ENCODE data around the gene ITPKB. TPM values are rescaled to one million over a fixed set of nuclear protein-coding genes. Genes with fewer than 3 reads are reported as not detected.
"Not testable (repeated sequence)": the region's sequence is repeated elsewhere in the genome, so short reads cannot be mapped to it uniquely, and the experiment has no call there.

ITPKB gene
- polyA plus RNA-seq, 3 donors: 21.5 to 24.2 (median 21.7) TPM

DNA sequence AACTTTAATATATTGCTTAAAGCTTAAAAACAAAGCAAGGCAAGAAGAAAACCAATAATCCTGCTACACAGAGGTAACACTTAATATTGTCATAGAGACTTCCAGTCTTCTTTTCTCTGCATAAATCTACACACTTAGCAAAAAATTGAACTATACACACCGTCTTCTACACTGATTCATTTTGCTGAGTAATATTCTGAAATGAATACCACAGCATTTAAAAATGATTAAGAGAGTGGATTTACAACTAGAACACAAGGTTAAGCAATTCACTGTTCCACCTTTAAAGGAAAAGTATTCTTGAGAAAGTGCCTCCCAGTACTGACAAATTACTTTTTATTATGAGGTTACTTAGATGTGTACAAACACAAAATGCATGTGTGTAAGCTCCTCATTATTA lies 22.2 kb upstream of the ITPKB start:
- DNase-seq (ENCODE audit: low read depth in 3 of 3, low spot score in 2 of 3): no peak

DNA sequence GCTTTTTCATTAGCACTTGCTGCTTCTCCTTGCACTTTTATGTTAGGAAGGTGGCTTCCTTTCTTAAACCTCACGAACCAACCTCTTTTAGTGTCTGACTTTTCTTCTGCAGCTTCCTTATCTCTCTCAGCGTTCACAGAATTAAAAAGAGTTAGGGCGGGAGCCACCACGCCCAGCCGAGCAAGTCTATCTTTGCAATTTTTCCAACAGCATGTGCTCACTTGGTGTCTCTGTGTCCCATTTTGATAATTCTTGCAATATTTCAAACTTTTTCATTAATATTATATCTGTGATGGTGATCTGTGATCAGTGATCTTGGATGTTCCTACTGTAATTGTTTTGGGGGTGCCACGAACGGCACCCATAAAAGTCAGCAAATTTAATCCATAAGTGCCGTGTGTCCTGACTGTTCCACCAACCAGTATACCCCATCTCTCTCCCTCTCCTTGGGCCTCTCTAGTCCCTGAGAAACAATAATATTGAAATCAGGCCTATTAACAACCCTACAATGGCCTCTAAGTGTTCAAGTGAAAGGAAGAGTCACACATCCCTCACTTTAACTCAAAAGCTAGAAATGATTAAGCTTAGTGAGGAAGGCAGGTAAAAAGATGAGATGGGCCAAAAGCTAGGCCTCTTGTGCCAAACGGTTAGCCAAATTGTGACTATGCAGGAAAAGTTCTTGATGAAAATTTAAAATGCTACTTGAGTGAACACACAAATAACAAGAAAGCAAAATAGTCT lies 15.9 kb upstream of the ITPKB start:
- no peak for DNase-seq (ENCODE audit: low read depth in 3 of 3, low spot score in 2 of 3)

GRCh38 chr1:226754097-226754496 lies 15.0 kb upstream of the ITPKB start:
- no peak for DNase-seq (ENCODE audit: low read depth in 3 of 3, low spot score in 2 of 3)

DNA sequence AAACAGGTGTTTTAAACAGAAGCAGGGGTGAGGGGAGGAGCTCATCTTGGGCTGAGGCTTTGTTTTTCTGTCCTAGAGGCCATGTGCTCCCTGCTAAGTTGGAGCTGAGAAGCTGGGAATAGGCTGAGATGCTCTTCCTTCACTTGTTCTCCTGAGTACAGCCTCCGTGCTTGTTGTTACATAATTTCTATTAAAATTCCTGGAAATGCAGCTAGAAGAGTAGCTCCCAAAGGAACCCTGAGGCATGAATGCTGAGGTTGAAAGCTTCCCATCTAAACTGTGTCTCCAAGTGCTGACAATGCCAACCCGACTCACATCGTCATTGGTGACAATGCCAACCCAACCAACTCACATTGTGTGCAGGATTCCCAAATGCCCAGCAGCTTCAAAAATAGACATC lies 12.6 kb upstream of the ITPKB start:
- no peak for DNase-seq (ENCODE audit: low read depth in 3 of 3, low spot score in 2 of 3)

GRCh38 chr1:226751214-226751613 lies 12.1 kb upstream of the ITPKB start:
- no peak for DNase-seq (ENCODE audit: low read depth in 3 of 3, low spot score in 2 of 3)

DNA sequence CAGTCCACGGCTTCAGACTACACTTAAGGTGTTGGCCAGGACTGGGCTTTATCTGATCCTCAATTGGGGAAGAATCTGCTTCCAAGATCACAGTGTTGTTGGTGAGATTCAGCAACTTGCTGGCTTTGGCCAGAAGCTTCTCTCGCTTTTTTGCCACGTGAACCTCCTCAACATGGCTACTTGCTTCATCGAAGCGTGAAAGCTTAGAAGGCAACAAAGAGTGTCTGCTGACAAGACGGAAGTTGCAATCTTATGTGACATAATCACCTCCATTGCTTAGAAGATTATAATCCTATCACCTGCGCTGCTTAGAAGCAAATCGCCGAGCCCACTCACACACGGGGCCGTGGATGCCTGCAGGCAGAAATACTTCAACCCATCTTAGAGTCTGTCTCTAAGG lies 10.4 kb upstream of the ITPKB start:
- DNase-seq (ENCODE audit: low read depth in 3 of 3, low spot score in 2 of 3): no peak

- no peak for DNase-seq (ENCODE audit: low read depth in 3 of 3, low spot score in 2 of 3)
These were observed 9.2 kb upstream of the ITPKB start for GRCh38 chr1:226748306-226748705.

GRCh38 chr1:226747519-226748263 lies 8.6 kb upstream of the ITPKB start:
- not testable (repeated sequence) for DNase-seq (ENCODE audit: low read depth in 3 of 3, low spot score in 2 of 3)

DNA sequence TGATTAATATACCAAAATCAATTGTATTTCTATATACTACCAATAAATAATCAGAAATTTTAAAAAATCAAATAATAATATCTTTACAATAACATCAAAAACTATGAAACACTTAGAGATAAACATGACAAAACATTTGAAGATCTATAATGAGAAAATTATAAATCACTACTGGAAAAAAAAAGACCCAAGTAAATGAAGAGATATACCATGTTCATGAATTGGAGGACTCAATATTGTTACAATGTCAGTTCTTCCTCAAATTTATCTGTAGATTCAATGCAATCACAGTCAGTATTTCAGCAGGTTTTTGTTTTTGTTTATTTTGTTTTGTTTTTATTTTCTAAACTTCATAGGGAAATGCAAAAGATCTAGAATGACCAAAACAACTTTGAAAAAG lies 4.2 kb upstream of the ITPKB start:
- no peak for DNase-seq (ENCODE audit: low read depth in 3 of 3, low spot score in 2 of 3)

- no peak for DNase-seq (ENCODE audit: low read depth in 3 of 3, low spot score in 2 of 3)
These were observed 1.9 kb upstream of the ITPKB start for GRCh38 chr1:226741009-226741408.

DNA sequence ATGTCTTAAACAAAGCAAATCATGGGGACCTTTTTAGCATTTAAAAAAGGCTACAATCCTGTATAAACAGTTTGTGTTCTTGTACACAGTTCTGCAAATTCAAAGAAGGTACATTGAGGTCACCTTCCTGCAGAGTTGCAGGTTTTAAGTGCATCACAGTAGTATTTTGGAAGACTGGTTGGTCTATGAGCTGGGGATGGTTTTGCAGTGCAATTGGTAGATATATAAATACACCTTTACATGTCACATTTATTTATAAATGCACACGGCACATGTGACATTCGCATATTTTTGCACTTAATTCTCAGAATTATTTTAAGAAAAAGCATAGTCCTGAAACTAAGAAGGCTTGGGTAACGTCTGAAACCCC lies 599 bp upstream of the ITPKB start:
- no peak for DNase-seq (ENCODE audit: low read depth in 3 of 3, low spot score in 2 of 3)

DNA sequence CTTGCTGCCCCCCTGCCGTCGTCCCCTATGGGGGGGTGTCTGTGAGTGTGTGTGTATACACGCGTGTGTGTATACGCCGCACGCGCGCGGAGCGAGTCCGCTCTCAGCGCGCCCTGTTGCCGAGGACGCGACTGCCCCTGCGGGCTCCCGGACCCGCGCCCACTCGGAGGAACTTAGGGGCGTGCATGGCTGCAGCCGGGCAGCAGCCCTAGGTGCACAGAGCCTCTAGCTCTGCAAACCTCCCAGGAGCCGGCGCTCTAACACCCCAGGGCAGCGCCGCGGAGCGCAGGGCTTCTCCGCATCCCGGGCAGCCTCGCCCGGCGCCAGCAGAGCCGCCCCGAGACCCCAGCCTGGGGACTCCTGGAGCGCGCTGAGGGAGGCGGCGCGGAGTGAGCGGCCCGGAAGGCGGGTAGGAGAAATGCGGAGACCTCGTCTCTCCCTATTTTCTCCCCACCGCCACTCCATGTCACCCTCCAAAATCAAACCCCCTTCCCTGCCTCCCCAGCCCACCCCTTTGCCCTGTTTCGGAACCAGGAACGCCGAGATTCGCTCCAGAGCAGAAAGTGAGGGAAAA lies 574 bp downstream of the ITPKB start:
- no peak for DNase-seq (ENCODE audit: low read depth in 3 of 3, low spot score in 2 of 3)

- DNase-seq (ENCODE audit: low read depth in 3 of 3, low spot score in 2 of 3): no peak
These were observed 1.2 kb downstream of the ITPKB start for GRCh38 chr1:226737819-226738420.

- no peak for DNase-seq (ENCODE audit: low read depth in 3 of 3, low spot score in 2 of 3)
These were observed 1.9 kb downstream of the ITPKB start for GRCh38 chr1:226736908-226737818.

DNA sequence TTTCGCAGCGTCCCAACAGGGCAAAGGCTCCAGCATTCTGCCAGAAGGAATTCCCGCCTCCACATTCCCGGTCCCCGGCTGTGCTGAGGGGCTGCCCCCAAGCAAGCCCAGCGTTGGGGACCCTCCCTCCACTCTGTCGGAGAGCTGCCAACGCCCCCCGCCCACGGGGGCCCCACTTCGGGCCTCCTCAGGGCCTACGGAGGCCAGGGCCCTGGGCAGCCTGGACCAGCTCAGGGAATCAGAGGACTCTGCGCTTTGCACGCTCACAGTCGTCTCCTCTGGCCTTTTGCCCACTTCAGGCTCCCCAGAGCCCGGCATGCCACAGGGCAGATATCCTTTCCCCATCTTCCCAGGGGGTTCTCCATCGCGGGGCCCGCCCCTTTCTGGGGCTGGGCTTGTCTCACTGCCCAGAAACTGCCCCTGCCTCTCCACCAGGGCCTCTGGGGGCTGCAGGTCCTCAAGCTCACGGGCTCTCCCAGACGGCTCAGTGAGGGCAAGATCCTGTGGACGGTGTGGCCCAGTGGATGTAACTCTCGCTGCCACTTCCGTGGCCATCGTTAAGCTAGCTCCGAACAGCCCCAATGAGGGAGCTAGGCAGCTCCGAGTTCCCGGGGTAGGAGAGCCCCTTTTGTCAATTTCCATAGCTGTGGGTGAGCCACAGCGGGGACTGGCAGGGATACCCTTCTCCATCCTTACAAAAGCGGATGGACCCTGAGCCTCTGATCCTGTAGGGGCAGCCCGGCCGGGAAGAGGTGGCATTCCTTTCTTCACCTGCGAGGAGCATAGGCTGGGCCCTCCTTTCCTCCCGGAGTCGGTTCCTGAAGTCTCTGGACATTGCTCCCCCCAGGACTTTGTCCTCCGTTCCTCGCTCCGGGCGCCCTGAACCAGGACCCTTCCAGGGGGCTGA lies 2.8 kb downstream of the ITPKB start:
- no peak for DNase-seq (ENCODE audit: low read depth in 3 of 3, low spot score in 2 of 3)

GRCh38 chr1:226735576-226735975 lies 3.5 kb downstream of the ITPKB start:
- no peak for DNase-seq (ENCODE audit: low read depth in 3 of 3, low spot score in 2 of 3)

- DNase-seq (ENCODE audit: low read depth in 3 of 3, low spot score in 2 of 3): no peak
These were observed 4.4 kb downstream of the ITPKB start for GRCh38 chr1:226734611-226735153.

DNA sequence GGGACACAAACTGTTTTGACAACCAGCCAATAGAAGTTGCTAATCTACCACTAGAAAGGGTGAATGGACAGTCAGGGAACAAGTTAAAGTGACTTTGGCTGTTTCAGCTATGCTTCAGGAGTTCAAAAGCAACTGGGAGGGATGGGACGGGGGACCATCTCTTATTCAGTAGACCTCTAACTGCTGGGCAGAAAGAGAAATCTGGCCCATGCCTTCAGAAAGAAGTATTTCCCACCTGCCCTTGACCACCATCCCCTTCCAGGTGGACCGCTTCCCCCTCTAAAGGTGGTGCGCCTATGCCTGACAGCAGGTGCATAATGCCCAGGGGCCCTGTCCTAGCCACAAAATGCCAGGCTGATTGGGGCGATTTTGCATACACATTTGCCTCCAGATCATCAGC lies 5.2 kb downstream of the ITPKB start:
- DNase-seq (ENCODE audit: low read depth in 3 of 3, low spot score in 2 of 3): no peak

DNA sequence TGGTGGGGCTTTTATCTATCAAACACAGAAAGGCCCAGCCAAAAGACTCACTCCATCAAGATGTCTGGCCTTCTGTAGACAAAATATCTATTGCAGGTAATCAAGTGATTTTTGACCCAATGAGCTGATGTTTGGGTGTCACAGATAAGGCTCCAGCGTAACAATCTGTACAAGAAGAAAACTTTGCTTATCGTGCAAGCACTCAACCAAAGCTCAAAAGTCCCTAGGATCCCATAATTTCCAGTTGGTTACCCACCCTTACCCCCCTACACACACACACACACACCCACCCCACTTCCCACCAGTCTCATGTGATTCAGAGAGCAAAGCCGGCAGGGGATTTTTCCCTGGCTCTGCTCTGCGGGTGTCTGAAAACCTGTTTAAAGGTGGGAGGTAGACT lies 5.8 kb downstream of the ITPKB start:
- no peak for DNase-seq (ENCODE audit: low read depth in 3 of 3, low spot score in 2 of 3)
